Testis (tissue), 3 donors: ENCODE data around the gene RAB34. TPM values are rescaled to one million over a fixed set of nuclear protein-coding genes. Genes with fewer than 3 reads are reported as not detected.
A peak's percentile ranks its signal among the peaks of the same experiment; 100 is the strongest.
"Not testable (repeated sequence)": the region's sequence is repeated elsewhere in the genome, so short reads cannot be mapped to it uniquely, and the experiment has no call there.

Source experiments
- DNase-seq: peaks from one replicate; pipeline ENCODE4 v3.0.0-alpha.2; 2019
- H3K27ac ChIP-seq, 2 donors: fragments of 200-600 bp; sonication (generic); one replicate each; pipeline ENCODE4 v1.5.1; 2019
- H3K27me3 ChIP-seq: fragments of 200-600 bp; sonication (generic); one replicate; pipeline ENCODE4 v1.5.1; 2019
- H3K36me3 ChIP-seq: fragments of 200-600 bp; sonication (generic); one replicate; pipeline ENCODE4 v1.5.1; 2017; ENCODE audit warnings: low read depth; ENCODE audit errors: missing control alignments
- H3K4me1 ChIP-seq: fragments of 200-600 bp; sonication (generic); one replicate; pipeline ENCODE4 v1.5.1; 2019
- H3K4me3 ChIP-seq, 2 donors: fragments of 200-600 bp; sonication (generic); one replicate each; pipeline ENCODE4 v1.5.1; 2017 to 2019
- H3K9me3 ChIP-seq: fragments of 200-600 bp; sonication (generic); one replicate; pipeline ENCODE4 v1.5.1; 2017
- POLR2A ChIP-seq: fragments of 450-650 bp; IDR thresholded peaks from one replicate; pipeline ENCODE4 v1.6.1; 2017; ENCODE audit warnings: antibody characterized with exemption, mild to moderate bottlenecking, moderate library complexity
- WGBS, 2 donors: methylation state at CpG; one replicate each; pipeline ENCODE4 v1.1.5; 2018; 5-methylcytosine and 5-hydroxymethylcytosine counted together
- intact Hi-C: fragments of 100-400 bp; cut with DNase I; formaldehyde crosslinking; loops from one replicate; pipeline ENCODE4 v1.15.1; 2023; ENCODE audit warnings: low total_unique reads
- polyA plus RNA-seq: library from polyadenylated mRNA; stranded (reverse); fragments of 350-450 nt; fragmentation: Illumina TruSeq; extraction: RNeasy Lipid Tissue Mini Kit (QIAGEN cat#74804); gene quantifications from one replicate; pipeline ENCODE4 v1.2.3, GENCODE V29; 2014; ENCODE audit warnings: low read depth, low replicate concordance; ENCODE audit not compliant: insufficient read depth
- total RNA-seq, 2 donors: library from RNA; depleted of rRNA; stranded (reverse); fragments of >200 nt; gene quantifications; one replicate each; pipeline ENCODE4 v1.2.3, GENCODE V29; 2016
- TF ChIP-seq, protein P1 (sequence below), 3 experiments: fragments of 450-650 bp in 2 of 3; fragments of 200-600 bp in 1 of 3; sonication (generic) in 1 of 3; IDR thresholded peaks; one replicate each; pipeline ENCODE4 v1.5.1; 2016 to 2019; ENCODE audit warnings: antibody characterized with exemption in 3 of 3, mild to moderate bottlenecking in 2 of 3, moderate library complexity in 1 of 3

RAB34 gene
- total and polyA plus RNA-seq, 3 donors from 2014 or later = 30.4 to 47.3 (median 42.1) TPM

DNA sequence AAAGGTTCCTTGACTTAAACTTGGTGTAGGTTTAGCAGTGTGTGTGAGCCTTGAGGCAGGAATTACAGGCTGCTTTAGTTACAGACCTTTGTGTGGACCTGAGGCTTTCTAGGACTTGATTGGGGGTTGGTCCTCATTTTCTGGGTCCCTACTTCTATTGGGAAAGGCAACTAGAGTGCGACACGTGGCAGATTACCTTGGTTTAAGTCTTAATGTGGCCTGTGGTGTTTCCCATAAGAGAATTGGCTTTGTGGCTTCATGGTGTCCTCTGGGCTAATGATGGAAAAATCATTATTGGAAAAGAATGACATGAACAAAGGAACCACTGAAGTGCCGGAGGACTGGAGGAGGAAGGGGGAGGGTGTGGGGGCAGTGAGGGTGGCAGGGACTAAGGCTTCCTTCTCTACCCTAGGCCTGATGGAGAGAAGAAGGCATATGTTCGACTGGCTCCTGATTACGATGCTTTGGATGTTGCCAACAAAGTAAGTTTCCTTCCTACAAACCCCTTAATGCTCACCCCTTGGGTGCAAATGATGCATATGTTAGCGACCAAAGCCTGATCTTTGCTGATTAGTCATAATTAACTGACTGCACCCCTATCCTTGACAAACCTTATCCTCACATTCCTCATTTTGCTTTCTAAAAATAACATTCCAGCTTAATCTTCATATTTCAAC, 5.6 kb upstream of the RAB34 start:
- Histone ChIP-seq H3K4me1 (peaks cover 39% of the 10 kb centered on the region), H3K4me3 (no peak overlapping the region)
- 65 to 78% methylated on average over 6 of the region's 6 CpGs for WGBS, 2 donors

DNA sequence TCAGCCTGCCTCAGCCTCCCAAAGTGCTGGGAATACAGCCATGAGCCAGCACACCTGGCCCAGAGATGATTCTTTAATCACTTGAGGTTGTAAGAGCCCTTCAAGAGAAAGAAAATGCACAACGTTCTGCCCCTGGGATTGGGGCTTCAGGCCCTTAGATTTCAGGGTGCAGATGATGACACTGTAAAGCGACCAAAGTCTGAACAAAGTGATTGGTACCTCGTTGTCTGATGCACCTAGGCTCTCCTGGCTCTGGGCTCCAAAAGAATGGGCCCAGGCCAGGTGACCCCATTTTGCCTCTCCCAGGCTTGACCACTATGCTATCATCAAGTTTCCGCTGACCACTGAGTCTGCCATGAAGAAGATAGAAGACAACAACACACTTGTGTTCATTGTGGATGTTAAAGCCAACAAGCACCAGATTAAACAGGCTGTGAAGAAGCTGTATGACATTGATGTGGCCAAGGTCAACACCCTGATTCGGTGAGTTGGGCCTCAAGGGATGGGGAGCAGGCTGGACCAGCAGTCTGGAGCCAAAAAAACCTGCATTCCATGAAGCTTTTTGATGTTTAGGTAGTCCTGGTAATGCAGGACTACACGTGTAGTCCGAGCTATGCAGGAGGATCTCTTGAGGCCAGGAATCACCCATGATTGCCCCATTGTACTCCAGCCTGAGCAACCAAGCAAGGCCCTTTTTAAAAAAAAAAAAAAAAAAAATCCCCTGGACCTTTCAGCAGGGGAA, 4.9 kb upstream of the RAB34 start:
- H3K9me3 ChIP-seq = no peaks in the 10 kb centered on the region
- DNase-seq = no peak
- 62 to 69% methylated on average over 7 of the region's 7 CpGs for WGBS, 2 donors
- H3K4me3 ChIP-seq = no peak overlapping the region
- H3K4me1 ChIP-seq = peaks cover 45% of the 10 kb centered on the region
- TF ChIP-seq POLR2A = no peak
- TF ChIP-seq, protein P1, sequence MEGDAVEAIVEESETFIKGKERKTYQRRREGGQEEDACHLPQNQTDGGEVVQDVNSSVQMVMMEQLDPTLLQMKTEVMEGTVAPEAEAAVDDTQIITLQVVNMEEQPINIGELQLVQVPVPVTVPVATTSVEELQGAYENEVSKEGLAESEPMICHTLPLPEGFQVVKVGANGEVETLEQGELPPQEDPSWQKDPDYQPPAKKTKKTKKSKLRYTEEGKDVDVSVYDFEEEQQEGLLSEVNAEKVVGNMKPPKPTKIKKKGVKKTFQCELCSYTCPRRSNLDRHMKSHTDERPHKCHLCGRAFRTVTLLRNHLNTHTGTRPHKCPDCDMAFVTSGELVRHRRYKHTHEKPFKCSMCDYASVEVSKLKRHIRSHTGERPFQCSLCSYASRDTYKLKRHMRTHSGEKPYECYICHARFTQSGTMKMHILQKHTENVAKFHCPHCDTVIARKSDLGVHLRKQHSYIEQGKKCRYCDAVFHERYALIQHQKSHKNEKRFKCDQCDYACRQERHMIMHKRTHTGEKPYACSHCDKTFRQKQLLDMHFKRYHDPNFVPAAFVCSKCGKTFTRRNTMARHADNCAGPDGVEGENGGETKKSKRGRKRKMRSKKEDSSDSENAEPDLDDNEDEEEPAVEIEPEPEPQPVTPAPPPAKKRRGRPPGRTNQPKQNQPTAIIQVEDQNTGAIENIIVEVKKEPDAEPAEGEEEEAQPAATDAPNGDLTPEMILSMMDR (IDR thresholded peaks at IDR 0.05) = no peak
- no peaks in the 10 kb centered on the region for H3K27me3 ChIP-seq
- H3K36me3 ChIP-seq = no peaks in the 10 kb centered on the region
- H3K27ac ChIP-seq = no peak overlapping the region
- intact Hi-C loops = no loop called here

More for the DNA sequence above, 5.6 kb upstream of the RAB34 start:
- intact Hi-C loops = no loop called here
- DNase-seq = no peak
- H3K27me3 ChIP-seq = no peaks in the 10 kb centered on the region
- no peaks in the 10 kb centered on the region for H3K9me3 ChIP-seq
- H3K27ac ChIP-seq = no peak overlapping the region
- H3K36me3 ChIP-seq = no peaks in the 10 kb centered on the region
- TF ChIP-seq POLR2A = no peak
- TF ChIP-seq, protein P1 (IDR thresholded peaks at IDR 0.05) = no peak

DNA sequence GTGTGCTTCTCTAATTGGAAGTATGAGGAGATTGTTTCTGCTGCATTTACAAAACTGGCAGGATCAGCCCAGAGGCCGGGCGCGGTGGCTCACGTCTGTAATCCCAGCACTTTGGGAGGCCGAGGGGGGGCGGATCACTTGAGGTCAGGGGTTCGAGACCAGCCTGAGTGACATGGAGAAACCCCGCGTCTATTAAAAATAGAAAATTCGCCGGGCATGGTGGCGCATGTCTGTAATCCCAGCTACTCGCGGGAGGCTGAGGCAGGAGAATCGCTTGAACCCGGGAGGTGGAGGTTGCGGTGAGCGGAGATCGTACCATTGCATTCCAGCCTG, 3.3 kb upstream of the RAB34 start:
- DNase-seq, intact Hi-C loops, H3K27me3 ChIP-seq, H3K36me3 ChIP-seq, H3K9me3 ChIP-seq: not testable (repeated sequence)
- 29 to 31% methylated on average over 17 to 19 of the region's 19 CpGs for WGBS, 2 donors
- peaks cover 50% of the 10 kb centered on the region for H3K4me1 ChIP-seq
- H3K4me3 ChIP-seq = peak overlapping the region; percentile 71 to 84
- H3K27ac ChIP-seq = peak overlapping the region in 1 of 2 donors; percentile 89

DNA sequence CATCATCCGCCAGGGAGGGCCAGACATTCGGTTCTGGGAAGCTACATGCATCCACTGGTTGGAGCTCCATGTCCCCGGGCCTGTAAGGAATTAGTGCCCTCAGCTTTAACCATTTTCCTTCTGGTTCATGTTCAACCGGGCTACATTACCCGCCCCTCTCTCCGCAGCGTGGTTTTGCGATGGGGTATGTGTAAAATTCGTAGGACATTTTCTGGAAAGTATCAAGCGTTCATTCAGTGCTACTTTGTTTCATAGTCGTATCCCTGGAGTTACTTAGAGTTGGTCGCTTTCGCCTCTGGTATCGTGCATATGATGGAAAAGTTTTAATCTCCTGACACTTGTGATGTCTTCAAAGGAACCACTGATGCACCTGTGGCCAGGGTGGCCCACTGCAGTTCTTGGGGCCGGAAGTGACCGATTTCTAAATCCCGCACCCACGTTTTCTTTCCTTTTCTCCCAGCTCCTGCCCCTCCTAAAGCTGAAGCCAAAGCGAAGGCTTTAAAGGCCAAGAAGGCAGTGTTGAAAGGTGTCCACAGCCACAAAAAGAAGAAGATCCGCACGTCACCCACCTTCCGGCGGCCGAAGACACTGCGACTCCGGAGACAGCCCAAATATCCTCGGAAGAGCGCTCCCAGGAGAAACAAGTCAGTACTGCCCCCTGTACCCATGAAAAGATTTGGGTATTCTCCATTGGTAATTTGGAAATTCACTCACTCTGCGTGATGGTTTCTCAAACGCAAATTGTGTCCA, 2.8 kb upstream of the RAB34 start:
- no peak for DNase-seq
- Histone ChIP-seq H3K27me3 (no peaks in the 10 kb centered on the region), H3K4me3 (peak overlapping the region; percentile 71 to 84), H3K4me1 (peaks cover 49% of the 10 kb centered on the region), H3K27ac (peak overlapping the region; percentile 66 to 89), H3K36me3 (no peaks in the 10 kb centered on the region), H3K9me3 (no peaks in the 10 kb centered on the region)
- TF ChIP-seq, protein P1 (IDR thresholded peaks at IDR 0.05) = no peak
- no peak for TF ChIP-seq POLR2A
- 2% methylated on average over 27 to 30 of the region's 30 CpGs for WGBS, 2 donors
- intact Hi-C loops = no loop called here

DNA sequence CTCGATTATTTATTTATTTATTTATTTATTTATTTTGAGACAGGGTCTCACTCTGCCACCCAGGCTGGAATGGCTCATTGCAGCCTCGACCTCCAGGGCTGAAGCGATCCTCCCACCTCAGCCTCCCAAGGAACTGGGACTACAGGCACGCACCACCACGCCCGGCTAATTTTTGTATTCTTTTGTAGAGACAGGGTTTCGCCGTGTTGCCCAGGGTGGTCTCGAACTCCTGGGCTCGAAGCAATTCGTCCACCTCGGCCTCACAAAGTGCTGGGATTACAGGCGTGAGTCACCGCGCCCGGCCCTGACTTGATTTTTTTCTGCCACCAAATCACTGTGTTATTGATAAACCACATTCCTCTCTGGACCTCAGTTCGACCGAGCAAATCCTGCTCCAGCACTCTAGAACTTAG, 1.4 kb upstream of the RAB34 start:
- DNase-seq = no peak
- peak overlapping the region; percentile 71 to 89 for H3K27ac ChIP-seq
- H3K27me3 ChIP-seq = no peaks in the 10 kb centered on the region
- H3K9me3 ChIP-seq = no peaks in the 10 kb centered on the region
- no peaks in the 10 kb centered on the region for H3K36me3 ChIP-seq
- peak overlapping the region; percentile 71 to 84 for H3K4me3 ChIP-seq
- TF ChIP-seq, protein P1 (IDR thresholded peaks at IDR 0.05) = no peak
- TF ChIP-seq POLR2A = no peak
- H3K4me1 ChIP-seq = peaks cover 45% of the 10 kb centered on the region
- 24 to 28% methylated on average over 18 of the region's 18 CpGs for WGBS, 2 donors
- intact Hi-C loops = no loop called here
